HG03025 (cell line): Measurements from ENCODE around the gene DTNB.

ENCODE experiments used
- ATAC-seq: cut with Tn5 transposase; IDR thresholded peaks from one replicate; pipeline ENCODE4 v1.9.1; 2021; ENCODE audit warnings: mild to moderate bottlenecking, moderate library complexity; ENCODE audit not compliant: unreplicated experiment, low FRiP score

Gene DTNB

GRCh38 chr2:25376750-25377621, 296.4 kb downstream of the DTNB start:
- ATAC-seq = peak; percentile 91

GRCh38 chr2:25375989-25376545, 297.3 kb downstream of the DTNB start:
- no peak for ATAC-seq

- no peak for ATAC-seq
These were observed 297.9 kb downstream of the DTNB start for GRCh38 chr2:25375371-25375988.

GRCh38 chr2:25374827-25375226, 298.6 kb downstream of the DTNB start:
- ATAC-seq = no peak

- ATAC-seq = no peak
These were observed 299.0 kb downstream of the DTNB start for GRCh38 chr2:25374411-25374810.

- ATAC-seq = no peak
These were observed 300.0 kb downstream of the DTNB start for GRCh38 chr2:25373269-25373981.

GRCh38 chr2:25372405-25373268, 300.7 kb downstream of the DTNB start:
- ATAC-seq = no peak

GRCh38 chr2:25371253-25372241, 301.8 kb downstream of the DTNB start:
- no peak for ATAC-seq

- ATAC-seq = no peak
These were observed 303.5 kb downstream of the DTNB start for GRCh38 chr2:25369876-25370275.

- ATAC-seq = no peak
These were observed 303.9 kb downstream of the DTNB start for GRCh38 chr2:25369439-25369838.

- ATAC-seq = no peak
These were observed 304.7 kb downstream of the DTNB start for GRCh38 chr2:25368660-25369059.

- no peak for ATAC-seq
These were observed 306.1 kb downstream of the DTNB start for GRCh38 chr2:25367296-25367695.

- ATAC-seq = no peak
These were observed 306.7 kb downstream of the DTNB start for GRCh38 chr2:25366629-25367028.

- no peak for ATAC-seq
These were observed 308.1 kb downstream of the DTNB start for GRCh38 chr2:25365241-25365640.

- no peak for ATAC-seq
These were observed 309.6 kb downstream of the DTNB start for GRCh38 chr2:25363733-25364132.

GRCh38 chr2:25362434-25363145, 310.8 kb downstream of the DTNB start:
- peak; percentile 48 for ATAC-seq

GRCh38 chr2:25362049-25362433, 311.3 kb downstream of the DTNB start:
- peak; percentile 80 for ATAC-seq
